BJ (cell line): ENCODE measurements around the gene ASCC3. TPM values are rescaled to one million over a fixed set of nuclear protein-coding genes. Genes with fewer than 3 reads are reported as not detected.

Experiments used
- CTCF ChIA-PET: fragments of 350-600 bp; formaldehyde crosslinking; extraction: SDS; loops from one replicate; lab custom pipeline; 2021; ENCODE audit warnings: antibody characterized with exemption, inconsistent platforms; lab: Yijun Ruan, JAX
- POLR2A ChIA-PET: fragments of 300-600 bp; sonication (Branson Sonifier 250); formaldehyde crosslinking; extraction: SDS; loops from one replicate; lab custom pipeline; 2021; ENCODE audit warnings: antibody characterized with exemption; lab: Charles Lee
- DNase-seq: peaks from one replicate; pipeline ENCODE4 v3.0.0-alpha.2; 2011; ENCODE audit warnings: low read depth
- H3K27me3 ChIP-seq: 2 replicates; pipeline ENCODE4 v1.6.0; 2011; ENCODE audit warnings: low read length; ENCODE audit not compliant: control insufficient read depth, insufficient read depth
- H3K36me3 ChIP-seq: 2 replicates; pipeline ENCODE4 v1.5.1; 2011; ENCODE audit warnings: low read length; ENCODE audit not compliant: control insufficient read depth, insufficient read depth
- H3K4me3 ChIP-seq: 2 replicates; pipeline ENCODE4 v1.5.1; 2011; ENCODE audit warnings: low read depth, mild to moderate bottlenecking, control low read depth, low read length
- CTCF ChIP-seq: IDR thresholded peaks from 2 replicates; pipeline ENCODE4 v1.5.1; 2011; ENCODE audit warnings: low read depth, mild to moderate bottlenecking, control low read depth, inconsistent platforms, low read length, moderate library complexity; ENCODE audit not compliant: insufficient read depth
- polyA plus RNA-seq: library from polyadenylated mRNA; depleted of rRNA; stranded (reverse); fragments of >200 nt; gene quantifications from 2 replicates; pipeline ENCODE4 v1.2.3, GENCODE V29; 2011

ASCC3 gene
- polyA plus RNA-seq, 1 experiment = 30.4 TPM

- CTCF ChIA-PET = interaction anchor here (0.7 kb wide), 1 partner anchor 761 kb away, joined by 3 read pairs; no protein-coding TSS in a partner anchor
- POLR2A ChIA-PET = no interaction called here
- no peak for DNase-seq
- Histone ChIP-seq H3K27me3 (no peaks in the 10 kb centered on the region), H3K4me3 (no peak overlapping the region), H3K36me3 (peaks cover 2% of the 10 kb centered on the region; the same call in 1 of the 2 replicates)
- no peak for TF ChIP-seq CTCF
These were observed 250.6 kb downstream of the ASCC3 start for GRCh38 chr6:100630536-100630935.

GRCh38 chr6:100627911-100628758, 253.0 kb downstream of the ASCC3 start:
- TF ChIP-seq CTCF = no peak
- CTCF ChIA-PET = interaction anchor here (1.1 to 1.4 kb wide), 2 partner anchors 8 to 28 kb away, joined by 3 read pairs; no protein-coding TSS in a partner anchor
- peaks cover 2% of the 10 kb centered on the region; the same call in 1 of the 2 replicates for H3K36me3 ChIP-seq
- POLR2A ChIA-PET = no interaction called here
- no peaks in the 10 kb centered on the region for H3K27me3 ChIP-seq
- no peak overlapping the region for H3K4me3 ChIP-seq
- DNase-seq = no peak

- ChIA-PET POLR2A (no interaction called here), CTCF (no interaction called here)
- no peaks in the 10 kb centered on the region for H3K27me3 ChIP-seq
- H3K4me3 ChIP-seq = no peak overlapping the region
- no peak for TF ChIP-seq CTCF
- H3K36me3 ChIP-seq = peaks cover 3% of the 10 kb centered on the region; the same call in 1 of the 2 replicates
- DNase-seq = no peak
These were observed 254.4 kb downstream of the ASCC3 start for GRCh38 chr6:100626721-100627120.

- POLR2A ChIA-PET = no interaction called here
- TF ChIP-seq CTCF = no peak
- 0 out of 2 replicates have a peak, but pooled peaks cover 1% of the 10 kb centered on the region for H3K36me3 ChIP-seq
These were observed 258.0 kb downstream of the ASCC3 start for GRCh38 chr6:100622907-100623692.

More at GRCh38 chr6:100622907-100623692, 258.0 kb downstream of the ASCC3 start:
- CTCF ChIA-PET = no interaction called here
- DNase-seq = no peak
- H3K4me3 ChIP-seq = no peak overlapping the region
- H3K27me3 ChIP-seq = no peaks in the 10 kb centered on the region
